GM18520 (cell line): ENCODE results near the gene PLCB1.
A peak's percentile ranks its signal among the peaks of the same experiment; 100 is the strongest.

ENCODE experiments used
- ATAC-seq: cut with Tn5 transposase; IDR thresholded peaks from one replicate; pipeline ENCODE4 v1.9.1; 2021; ENCODE audit not compliant: unreplicated experiment

The PLCB1 gene

GRCh38 chr20:8208226-8208625 lies 76.2 kb downstream of the PLCB1 start:
- no peak for ATAC-seq

GRCh38 chr20:8209061-8209460 lies 77.0 kb downstream of the PLCB1 start:
- peak; percentile 25 for ATAC-seq

GRCh38 chr20:8210749-8211148 lies 78.7 kb downstream of the PLCB1 start:
- no peak for ATAC-seq

GRCh38 chr20:8212286-8212685 lies 80.2 kb downstream of the PLCB1 start:
- no peak for ATAC-seq

- ATAC-seq, result no peak
These were observed 81.2 kb downstream of the PLCB1 start for GRCh38 chr20:8213270-8213669.

- peak; percentile 78 for ATAC-seq
These were observed 81.9 kb downstream of the PLCB1 start for GRCh38 chr20:8213831-8214587.

GRCh38 chr20:8215361-8215781 lies 83.3 kb downstream of the PLCB1 start:
- ATAC-seq, result no peak

GRCh38 chr20:8216375-8217200 lies 84.5 kb downstream of the PLCB1 start:
- no peak for ATAC-seq

GRCh38 chr20:8218861-8219260 lies 86.8 kb downstream of the PLCB1 start:
- ATAC-seq, result no peak

GRCh38 chr20:8219403-8219802 lies 87.3 kb downstream of the PLCB1 start:
- no peak for ATAC-seq

- ATAC-seq, result no peak
These were observed 88.7 kb downstream of the PLCB1 start for GRCh38 chr20:8220716-8221115.

GRCh38 chr20:8221887-8222419 lies 89.9 kb downstream of the PLCB1 start:
- peak; percentile 55 for ATAC-seq

- ATAC-seq, result no peak
These were observed 91.2 kb downstream of the PLCB1 start for GRCh38 chr20:8223091-8223870.

GRCh38 chr20:8225658-8226057 lies 93.6 kb downstream of the PLCB1 start:
- no peak for ATAC-seq

GRCh38 chr20:8226106-8226505 lies 94.0 kb downstream of the PLCB1 start:
- ATAC-seq, result no peak

- no peak for ATAC-seq
These were observed 95.2 kb downstream of the PLCB1 start for GRCh38 chr20:8227293-8227692.

- peak; percentile 35 for ATAC-seq
These were observed 96.2 kb downstream of the PLCB1 start for GRCh38 chr20:8228315-8228714.

- ATAC-seq, result no peak
These were observed 97.0 kb downstream of the PLCB1 start for GRCh38 chr20:8229090-8229489.

- no peak for ATAC-seq
These were observed 99.0 kb downstream of the PLCB1 start for GRCh38 chr20:8231038-8231437.

- no peak for ATAC-seq
These were observed 100.3 kb downstream of the PLCB1 start for GRCh38 chr20:8232332-8232731.

GRCh38 chr20:8234580-8234979 lies 102.5 kb downstream of the PLCB1 start:
- no peak for ATAC-seq
